ENCODE results near the gene UQCC2.

DNA sequence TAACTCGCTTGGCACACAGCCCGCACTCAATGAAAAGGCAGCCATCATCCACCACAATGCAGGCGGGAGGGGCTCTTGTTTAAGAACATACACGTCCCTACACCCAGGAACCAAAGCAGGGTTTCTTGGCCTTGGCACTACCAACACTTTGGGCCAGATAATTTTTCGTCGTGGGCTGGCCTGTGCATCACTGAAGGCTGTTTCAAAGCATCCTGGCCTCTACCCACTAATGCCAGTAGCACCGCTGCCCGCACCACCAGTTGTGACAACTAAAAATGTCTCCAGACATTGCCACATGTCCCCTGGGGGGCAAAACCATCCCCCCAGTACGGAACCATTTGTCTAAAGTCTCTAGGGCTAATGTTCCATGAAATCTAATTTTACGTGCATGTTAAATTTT lies 13.0 kb downstream of the UQCC2 start:
- TF ChIP-seq, protein P1, sequence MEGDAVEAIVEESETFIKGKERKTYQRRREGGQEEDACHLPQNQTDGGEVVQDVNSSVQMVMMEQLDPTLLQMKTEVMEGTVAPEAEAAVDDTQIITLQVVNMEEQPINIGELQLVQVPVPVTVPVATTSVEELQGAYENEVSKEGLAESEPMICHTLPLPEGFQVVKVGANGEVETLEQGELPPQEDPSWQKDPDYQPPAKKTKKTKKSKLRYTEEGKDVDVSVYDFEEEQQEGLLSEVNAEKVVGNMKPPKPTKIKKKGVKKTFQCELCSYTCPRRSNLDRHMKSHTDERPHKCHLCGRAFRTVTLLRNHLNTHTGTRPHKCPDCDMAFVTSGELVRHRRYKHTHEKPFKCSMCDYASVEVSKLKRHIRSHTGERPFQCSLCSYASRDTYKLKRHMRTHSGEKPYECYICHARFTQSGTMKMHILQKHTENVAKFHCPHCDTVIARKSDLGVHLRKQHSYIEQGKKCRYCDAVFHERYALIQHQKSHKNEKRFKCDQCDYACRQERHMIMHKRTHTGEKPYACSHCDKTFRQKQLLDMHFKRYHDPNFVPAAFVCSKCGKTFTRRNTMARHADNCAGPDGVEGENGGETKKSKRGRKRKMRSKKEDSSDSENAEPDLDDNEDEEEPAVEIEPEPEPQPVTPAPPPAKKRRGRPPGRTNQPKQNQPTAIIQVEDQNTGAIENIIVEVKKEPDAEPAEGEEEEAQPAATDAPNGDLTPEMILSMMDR (conservative IDR thresholded peaks at IDR 0.05) = no peak
- TF ChIP-seq ZFX (IDR thresholded peaks at IDR 0.05) = no peak

All from C4-2B (cell line).